WERI-Rb-1 (cell line): Measurements from ENCODE around the gene PBX4.
A peak's percentile ranks its signal among the peaks of the same experiment; 100 is the strongest.

ENCODE experiments used
- DNase-seq: peaks from one replicate; pipeline ENCODE4 v3.0.0-alpha.2; 2020
- H3K27ac ChIP-seq: fragments of 250-450 bp; sonication (Bioruptor Pico); 2 replicates; pipeline ENCODE4 v1.5.1; 2020; ENCODE audit warnings: mild to moderate bottlenecking, moderate library complexity
- H3K27me3 ChIP-seq: fragments of 250-450 bp; sonication (Bioruptor Pico); 2 replicates; pipeline ENCODE4 v1.5.1; 2021; ENCODE audit warnings: mild to moderate bottlenecking, low read depth, moderate library complexity; ENCODE audit not compliant: insufficient read depth, severe bottlenecking
- H3K36me3 ChIP-seq: fragments of 250-450 bp; sonication (Bioruptor Pico); 2 replicates; pipeline ENCODE4 v1.5.1; 2020; ENCODE audit warnings: mild to moderate bottlenecking, moderate library complexity
- H3K4me3 ChIP-seq: 2 replicates; pipeline ENCODE4 v1.5.1; 2011; ENCODE audit warnings: low read depth, mild to moderate bottlenecking, control low read depth, low read length
- H3K9me3 ChIP-seq: fragments of 250-450 bp; sonication (Bioruptor Pico); 2 replicates; pipeline ENCODE4 v1.5.1; 2021; ENCODE audit warnings: mild to moderate bottlenecking, moderate library complexity; ENCODE audit not compliant: severe bottlenecking
- TF ChIP-seq, protein P1 (sequence below): IDR thresholded peaks from 2 replicates; pipeline ENCODE4 v1.5.1; 2011; ENCODE audit warnings: low read depth, mild to moderate bottlenecking, control low read depth, inconsistent platforms, low read length

The PBX4 gene

DNA sequence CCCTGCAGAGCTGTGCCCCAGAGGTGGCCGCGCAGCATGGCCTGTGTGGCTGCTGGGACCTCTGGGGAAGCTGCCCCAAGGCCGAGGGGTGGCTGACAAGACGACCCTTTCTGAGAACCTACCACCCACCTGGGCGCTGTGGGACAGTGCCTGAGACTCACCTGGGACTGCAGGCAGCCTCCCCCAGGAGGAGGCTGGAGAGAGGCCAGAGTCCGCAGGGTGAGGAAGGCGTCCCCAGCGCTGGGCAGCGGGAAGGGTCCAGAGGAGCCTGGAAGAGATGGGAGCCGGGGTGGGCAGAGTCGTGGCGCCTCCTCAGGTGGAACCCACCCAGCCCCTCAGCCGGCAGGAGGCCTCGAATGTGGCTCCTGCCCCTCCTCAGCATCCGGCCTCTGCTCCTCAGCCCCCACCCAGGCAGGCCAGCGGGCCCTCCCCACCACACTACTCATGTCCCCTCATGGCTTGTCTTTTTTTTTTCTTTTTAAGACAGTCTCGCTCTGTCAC lies 55.1 kb downstream of the PBX4 start:
- Histone ChIP-seq H3K36me3 (peaks cover 14% of the 10 kb centered on the region), H3K4me3 (no peak overlapping the region)
- TF ChIP-seq, protein P1, sequence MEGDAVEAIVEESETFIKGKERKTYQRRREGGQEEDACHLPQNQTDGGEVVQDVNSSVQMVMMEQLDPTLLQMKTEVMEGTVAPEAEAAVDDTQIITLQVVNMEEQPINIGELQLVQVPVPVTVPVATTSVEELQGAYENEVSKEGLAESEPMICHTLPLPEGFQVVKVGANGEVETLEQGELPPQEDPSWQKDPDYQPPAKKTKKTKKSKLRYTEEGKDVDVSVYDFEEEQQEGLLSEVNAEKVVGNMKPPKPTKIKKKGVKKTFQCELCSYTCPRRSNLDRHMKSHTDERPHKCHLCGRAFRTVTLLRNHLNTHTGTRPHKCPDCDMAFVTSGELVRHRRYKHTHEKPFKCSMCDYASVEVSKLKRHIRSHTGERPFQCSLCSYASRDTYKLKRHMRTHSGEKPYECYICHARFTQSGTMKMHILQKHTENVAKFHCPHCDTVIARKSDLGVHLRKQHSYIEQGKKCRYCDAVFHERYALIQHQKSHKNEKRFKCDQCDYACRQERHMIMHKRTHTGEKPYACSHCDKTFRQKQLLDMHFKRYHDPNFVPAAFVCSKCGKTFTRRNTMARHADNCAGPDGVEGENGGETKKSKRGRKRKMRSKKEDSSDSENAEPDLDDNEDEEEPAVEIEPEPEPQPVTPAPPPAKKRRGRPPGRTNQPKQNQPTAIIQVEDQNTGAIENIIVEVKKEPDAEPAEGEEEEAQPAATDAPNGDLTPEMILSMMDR: no peak

DNA sequence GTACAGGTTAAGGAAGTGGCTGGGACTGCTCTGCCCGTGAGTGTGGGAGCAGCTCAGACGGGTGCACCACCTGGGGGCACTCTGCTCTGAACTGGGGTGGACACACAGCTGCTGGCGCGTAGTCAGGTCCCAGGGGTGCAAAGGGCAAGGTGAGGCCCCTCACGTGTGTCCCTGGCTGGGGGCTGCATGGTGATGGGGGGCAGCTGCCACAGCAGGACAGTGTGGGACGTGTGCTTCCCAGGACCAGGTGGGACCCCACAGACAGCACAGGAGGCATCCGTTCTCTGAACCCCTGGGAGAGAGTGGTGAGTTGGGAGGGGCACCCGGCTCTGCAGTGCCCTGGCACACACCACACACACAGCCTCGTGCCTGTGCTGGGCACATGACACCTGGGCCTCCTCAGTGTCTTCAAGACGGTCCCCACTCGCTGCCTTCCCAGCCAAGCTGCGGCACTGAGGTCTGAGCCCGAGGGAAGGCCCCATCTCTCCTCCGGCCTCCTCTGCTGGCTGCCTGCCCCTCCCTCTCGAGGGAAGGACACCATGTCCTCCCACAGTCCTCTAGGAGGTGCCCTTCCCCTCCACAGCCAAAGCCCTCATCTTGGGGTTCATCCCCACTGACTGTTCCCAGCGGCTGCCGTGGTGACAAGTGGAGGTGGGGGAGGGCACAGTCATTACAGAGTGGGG lies 55.7 kb downstream of the PBX4 start:
- no peak overlapping the region for H3K27ac ChIP-seq
- peaks cover 14% of the 10 kb centered on the region for H3K36me3 ChIP-seq
- no peaks in the 10 kb centered on the region for H3K27me3 ChIP-seq
- TF ChIP-seq, protein P1: peak; percentile 49
- H3K9me3 ChIP-seq: no peaks in the 10 kb centered on the region
- DNase-seq: no peak
- H3K4me3 ChIP-seq: no peak overlapping the region

More for the DNA sequence above, 55.1 kb downstream of the PBX4 start:
- Histone ChIP-seq H3K27me3 (no peaks in the 10 kb centered on the region), H3K27ac (no peak overlapping the region), H3K9me3 (no peaks in the 10 kb centered on the region)
- DNase-seq: no peak

DNA sequence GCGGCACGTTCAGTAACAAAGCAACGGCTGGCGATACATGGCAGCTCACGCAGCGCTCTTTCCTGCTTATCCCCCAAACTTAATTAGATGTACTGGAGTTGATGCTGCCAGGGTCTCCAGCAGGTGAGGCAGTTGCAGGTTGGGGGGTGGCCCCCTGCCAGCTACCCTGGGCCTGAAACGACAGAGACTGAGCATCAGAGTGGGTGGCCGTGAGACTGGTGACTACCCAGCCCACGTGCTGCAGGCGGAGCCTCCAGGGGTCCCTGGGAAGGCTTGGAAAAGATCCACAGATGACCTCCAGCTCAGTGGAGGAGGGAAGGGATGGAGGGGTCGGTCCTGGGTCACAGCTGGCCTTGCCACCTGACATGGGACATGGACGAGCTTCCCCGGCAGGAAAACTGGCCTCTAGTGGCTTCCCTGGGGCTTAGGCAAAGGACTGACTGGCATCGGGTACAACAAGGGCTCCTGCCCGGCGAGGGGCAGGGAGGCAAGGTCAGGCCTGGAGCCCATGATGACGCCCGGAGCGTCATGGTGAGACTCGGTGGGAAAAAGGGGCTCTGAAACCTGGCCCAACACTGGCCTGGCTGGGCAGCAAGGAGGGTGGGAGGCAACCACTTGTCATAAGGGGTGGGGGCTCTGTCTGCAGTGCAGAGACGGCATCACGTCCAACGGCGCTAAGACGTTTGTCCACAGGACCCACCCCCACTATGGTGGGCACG lies 56.4 kb downstream of the PBX4 start:
- H3K36me3 ChIP-seq: peaks cover 11% of the 10 kb centered on the region
- no peak for DNase-seq
- H3K4me3 ChIP-seq: no peak overlapping the region
- TF ChIP-seq, protein P1: no peak
- no peaks in the 10 kb centered on the region for H3K9me3 ChIP-seq
- H3K27ac ChIP-seq: no peak overlapping the region
- no peaks in the 10 kb centered on the region for H3K27me3 ChIP-seq

DNA sequence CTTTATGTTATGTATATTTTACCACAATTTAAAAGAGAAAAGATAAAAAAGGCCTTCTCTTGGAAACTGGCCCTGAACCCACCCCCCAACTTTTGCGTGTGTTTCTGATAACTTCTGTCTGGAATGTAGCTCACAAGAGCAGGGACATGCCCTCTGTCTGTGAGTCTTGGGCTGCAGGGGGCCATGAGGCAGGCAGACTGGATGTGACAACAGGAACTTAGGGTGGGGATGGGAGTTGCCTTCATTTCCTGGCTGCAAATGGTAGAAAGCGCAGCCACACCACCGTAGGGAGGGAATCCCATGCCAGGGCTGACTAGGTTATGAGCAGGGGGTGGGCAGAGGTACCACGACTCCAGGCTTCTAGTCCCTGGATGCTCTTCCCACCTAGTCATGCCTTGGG lies 58.6 kb downstream of the PBX4 start:
- no peak overlapping the region for H3K27ac ChIP-seq
- TF ChIP-seq, protein P1: no peak
- no peaks in the 10 kb centered on the region for H3K9me3 ChIP-seq
- no peaks in the 10 kb centered on the region for H3K27me3 ChIP-seq
- no peak overlapping the region for H3K4me3 ChIP-seq
- H3K36me3 ChIP-seq: peaks cover 8% of the 10 kb centered on the region
- DNase-seq: no peak

DNA sequence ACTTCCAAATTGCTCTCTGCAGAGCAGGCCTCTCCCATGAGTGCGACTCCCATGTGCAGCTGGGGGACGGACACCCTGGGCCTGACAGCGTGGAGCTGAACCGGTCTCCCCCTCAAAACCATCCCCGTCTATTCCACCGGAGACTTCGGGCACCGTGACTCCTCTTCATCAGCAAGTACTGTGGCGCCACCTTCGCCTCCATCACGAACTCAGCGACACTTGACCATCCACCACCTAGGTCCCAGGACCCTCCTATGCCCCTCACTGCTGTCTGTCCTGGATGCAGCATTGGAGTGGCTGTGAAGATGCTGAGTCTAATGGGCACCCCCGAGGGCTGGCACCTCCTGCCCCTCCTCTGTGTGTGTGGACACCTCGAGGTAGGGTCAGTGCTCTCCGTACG lies 59.9 kb downstream of the PBX4 start:
- no peaks in the 10 kb centered on the region for H3K36me3 ChIP-seq
- no peaks in the 10 kb centered on the region for H3K9me3 ChIP-seq
- no peaks in the 10 kb centered on the region for H3K27me3 ChIP-seq
- H3K27ac ChIP-seq: no peak overlapping the region
- H3K4me3 ChIP-seq: no peak overlapping the region
- no peak for DNase-seq
- TF ChIP-seq, protein P1: no peak
